GM23338 (cell line): ENCODE measurements around the gene VAT1. TPM values are rescaled to one million over a fixed set of nuclear protein-coding genes. Genes with fewer than 3 reads are reported as not detected.

Experiments
- ATAC-seq: fragments of 200-7000 bp; cut with Tn5 transposase; 3 replicates; pipeline ENCODE4 v1.9.1; 2020
- DNase-seq: peaks from one replicate; pipeline ENCODE4 v3.0.0-alpha.2; 2015; ENCODE audit warnings: low spot score
- H2AFZ ChIP-seq: fragments of 200-600 bp; sonication (generic); 2 replicates; pipeline ENCODE4 v1.8.0; 2016; ENCODE audit warnings: antibody characterized with exemption, mild to moderate bottlenecking, moderate library complexity
- H3F3A ChIP-seq: fragments of 200-600 bp; sonication (generic); replicated peaks from 2 replicates; pipeline ENCODE4 v1.8.0; 2017; ENCODE audit warnings: antibody characterized with exemption, mixed run types, low read depth
- H3K27ac ChIP-seq: fragments of 200-600 bp; sonication (generic); 2 replicates; pipeline ENCODE4 v1.6.1; 2016; ENCODE audit warnings: low read depth
- H3K27me3 ChIP-seq: fragments of 200-600 bp; sonication (generic); 2 replicates; pipeline ENCODE4 v1.8.0; 2016; ENCODE audit warnings: mild to moderate bottlenecking, mixed run types, moderate library complexity; ENCODE audit not compliant: insufficient read depth
- H3K36me3 ChIP-seq: fragments of 200-600 bp; sonication (generic); 2 replicates; pipeline ENCODE4 v1.8.0; 2016; ENCODE audit warnings: mild to moderate bottlenecking; ENCODE audit not compliant: insufficient read depth
- H3K4me1 ChIP-seq: fragments of 200-600 bp; sonication (generic); 2 replicates; pipeline ENCODE4 v1.8.0; 2016; ENCODE audit warnings: mild to moderate bottlenecking, moderate library complexity; ENCODE audit not compliant: insufficient read depth
- H3K4me2 ChIP-seq: fragments of 200-600 bp; sonication (generic); 2 replicates; pipeline ENCODE4 v1.7.1; 2017; ENCODE audit warnings: mixed run types
- H3K4me3 ChIP-seq: fragments of 200-600 bp; sonication (generic); 2 replicates; pipeline ENCODE4 v1.6.1; 2016; ENCODE audit warnings: mixed run types
- H3K79me2 ChIP-seq: fragments of 200-600 bp; sonication (generic); replicated peaks from 2 replicates; pipeline ENCODE4 v1.8.0; 2017; ENCODE audit warnings: mild to moderate bottlenecking; ENCODE audit not compliant: insufficient read depth
- H3K9me2 ChIP-seq: fragments of 200-600 bp; sonication (generic); 2 replicates; pipeline ENCODE4 v1.8.0; 2017; ENCODE audit not compliant: insufficient read depth
- H4K20me1 ChIP-seq: fragments of 200-600 bp; sonication (generic); replicated peaks from 2 replicates; pipeline ENCODE4 v1.8.0; 2017; ENCODE audit warnings: mild to moderate bottlenecking; ENCODE audit not compliant: insufficient read depth
- H3K27ac Mint-ChIP-seq: 2 replicates; pipeline ENCODE4 v1.8.0; 2020; ENCODE audit warnings: inconsistent platforms, mild to moderate bottlenecking, moderate library complexity, mixed read lengths
- H3K27me3 Mint-ChIP-seq: 3 replicates; pipeline ENCODE4 v1.8.0; 2022; ENCODE audit warnings: low read depth, mild to moderate bottlenecking, moderate library complexity, mixed read lengths, inconsistent platforms; ENCODE audit not compliant: insufficient read depth, poor library complexity
- H3K36me3 Mint-ChIP-seq: 3 replicates; pipeline ENCODE4 v1.8.0; 2021; ENCODE audit warnings: low read depth, mild to moderate bottlenecking, inconsistent platforms, moderate library complexity, mixed read lengths
- H3K4me1 Mint-ChIP-seq: 3 replicates; pipeline ENCODE4 v1.8.0; 2020; ENCODE audit warnings: mild to moderate bottlenecking, inconsistent platforms, mixed read lengths
- H3K4me3 Mint-ChIP-seq: 3 replicates; pipeline ENCODE4 v1.8.0; 2021; ENCODE audit warnings: moderate library complexity, mild to moderate bottlenecking, inconsistent platforms, mixed read lengths
- H3K9me3 Mint-ChIP-seq: 3 replicates; pipeline ENCODE4 v1.8.0; 2020; ENCODE audit warnings: moderate library complexity, mild to moderate bottlenecking, inconsistent platforms, mixed read lengths
- CREB1 ChIP-seq: fragments of 250-450 bp; sonication (Bioruptor Pico); IDR thresholded peaks from 2 replicates; pipeline ENCODE4 v1.5.0; 2020; ENCODE audit warnings: low read depth, mild to moderate bottlenecking, moderate library complexity
- CTCF ChIP-seq, 2 experiments: fragments of 200-600 bp in 1 of 2; sonication (generic) in 1 of 2; conservative IDR thresholded peaks; 2 replicates each; pipeline versions ENCODE4 v1.5.1 to v1.6.1; 2016 to 2017; ENCODE audit warnings: antibody characterized with exemption in 2 of 2, low read depth in 2 of 2, mild to moderate bottlenecking in 2 of 2, moderate library complexity in 1 of 2
- NANOG ChIP-seq: IDR thresholded peaks from 2 replicates; pipeline ENCODE4 v1.6.1; 2016; ENCODE audit warnings: antibody characterized with exemption, borderline replicate concordance
- POLR2AphosphoS5 ChIP-seq: IDR thresholded peaks from 2 replicates; pipeline ENCODE4 v1.6.1; 2016; ENCODE audit warnings: antibody characterized with exemption, low read depth
- STAT1 ChIP-seq: IDR thresholded peaks from one replicate; pipeline ENCODE4 v1.6.1; 2016; ENCODE audit warnings: antibody characterized with exemption; ENCODE audit not compliant: unreplicated experiment
- ZNF331 ChIP-seq: fragments of 250-450 bp; sonication (Bioruptor Pico); IDR thresholded peaks from 2 replicates; pipeline ENCODE4 v1.5.0; 2020; ENCODE audit warnings: low read depth, mild to moderate bottlenecking, moderate library complexity
- polyA plus RNA-seq: library from polyadenylated mRNA; unstranded; fragments of >200 nt; fragmentation: Nextera tagmentation; extraction: Ambion mirVana; gene quantifications from 2 replicates; pipeline ENCODE4 v1.2.1, GENCODE V29; 2016
- total RNA-seq: library from RNA; depleted of rRNA; stranded (reverse); fragments of >200 nt; shearing (Covaris generic); gene quantifications from 2 replicates; pipeline ENCODE4 v1.2.3, GENCODE V29; 2014
- TF ChIP-seq, protein P1 (sequence below): IDR thresholded peaks from one replicate; pipeline ENCODE4 v1.6.1; 2018; ENCODE audit warnings: antibody characterized with exemption; ENCODE audit not compliant: unreplicated experiment
- TF ChIP-seq, protein P2 (sequence below): IDR thresholded peaks from 2 replicates; pipeline ENCODE4 v1.6.1; 2016; ENCODE audit warnings: antibody characterized with exemption
- TF ChIP-seq, protein P3 (sequence below): fragments of 250-450 bp; sonication (Bioruptor Pico); IDR thresholded peaks from 2 replicates; pipeline ENCODE4 v1.5.0; 2020; ENCODE audit warnings: mild to moderate bottlenecking, moderate library complexity

VAT1 gene
- total and polyA plus RNA-seq, 2 experiments from 2014 or later = 233 to 300 TPM

- Histone ChIP-seq H3K9me2 (no peaks in the 10 kb centered on the region), H4K20me1 (peaks cover 32% of the 10 kb centered on the region), H3K27me3 (no peaks in the 10 kb centered on the region), H3K79me2 (peaks cover 21% of the 10 kb centered on the region), H3K4me3 (peak within 1 kb of the TSS; percentile 73), H2AFZ (peak within 1 kb of the TSS; percentile 74; the same call in 1 of the 2 replicates), H3K27ac (peak within 1 kb of the TSS; percentile 88), H3K4me1 (peaks cover 13% of the 10 kb centered on the region), H3F3A (peaks cover 50% of the 10 kb centered on the region), H3K36me3 (peaks cover 43% of the 10 kb centered on the region), H3K4me2 (peak within 1 kb of the TSS; percentile 99)
- Mint-ChIP-seq H3K27ac (peak within 1 kb of the TSS; percentile 99), H3K4me1 (peaks cover 15% of the 10 kb centered on the region), H3K4me3 (peak within 1 kb of the TSS; percentile 98), H3K9me3 (no peaks in the 10 kb centered on the region), H3K27me3 (peaks cover 23% of the 10 kb centered on the region), H3K36me3 (peaks cover 58% of the 10 kb centered on the region)
- ATAC-seq (peak; percentile 94), DNase-seq (peak; percentile 100)
- TF ChIP-seq POLR2AphosphoS5 (peak; percentile 78), CTCF (conservative IDR thresholded peaks at IDR 0.05; ENCODE audit: low read depth in 2 of 2) (peak; percentile 75 to 78), ZNF331 (CRISPR knock-in tag) (no peak), STAT1 (no peak), CREB1 (CRISPR knock-in tag) (peak; percentile 95), NANOG (peak; percentile 26; the same call in 1 of the 2 replicates)
- TF ChIP-seq, protein P1, sequence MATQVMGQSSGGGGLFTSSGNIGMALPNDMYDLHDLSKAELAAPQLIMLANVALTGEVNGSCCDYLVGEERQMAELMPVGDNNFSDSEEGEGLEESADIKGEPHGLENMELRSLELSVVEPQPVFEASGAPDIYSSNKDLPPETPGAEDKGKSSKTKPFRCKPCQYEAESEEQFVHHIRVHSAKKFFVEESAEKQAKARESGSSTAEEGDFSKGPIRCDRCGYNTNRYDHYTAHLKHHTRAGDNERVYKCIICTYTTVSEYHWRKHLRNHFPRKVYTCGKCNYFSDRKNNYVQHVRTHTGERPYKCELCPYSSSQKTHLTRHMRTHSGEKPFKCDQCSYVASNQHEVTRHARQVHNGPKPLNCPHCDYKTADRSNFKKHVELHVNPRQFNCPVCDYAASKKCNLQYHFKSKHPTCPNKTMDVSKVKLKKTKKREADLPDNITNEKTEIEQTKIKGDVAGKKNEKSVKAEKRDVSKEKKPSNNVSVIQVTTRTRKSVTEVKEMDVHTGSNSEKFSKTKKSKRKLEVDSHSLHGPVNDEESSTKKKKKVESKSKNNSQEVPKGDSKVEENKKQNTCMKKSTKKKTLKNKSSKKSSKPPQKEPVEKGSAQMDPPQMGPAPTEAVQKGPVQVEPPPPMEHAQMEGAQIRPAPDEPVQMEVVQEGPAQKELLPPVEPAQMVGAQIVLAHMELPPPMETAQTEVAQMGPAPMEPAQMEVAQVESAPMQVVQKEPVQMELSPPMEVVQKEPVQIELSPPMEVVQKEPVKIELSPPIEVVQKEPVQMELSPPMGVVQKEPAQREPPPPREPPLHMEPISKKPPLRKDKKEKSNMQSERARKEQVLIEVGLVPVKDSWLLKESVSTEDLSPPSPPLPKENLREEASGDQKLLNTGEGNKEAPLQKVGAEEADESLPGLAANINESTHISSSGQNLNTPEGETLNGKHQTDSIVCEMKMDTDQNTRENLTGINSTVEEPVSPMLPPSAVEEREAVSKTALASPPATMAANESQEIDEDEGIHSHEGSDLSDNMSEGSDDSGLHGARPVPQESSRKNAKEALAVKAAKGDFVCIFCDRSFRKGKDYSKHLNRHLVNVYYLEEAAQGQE = no peak
- TF ChIP-seq, protein P2, sequence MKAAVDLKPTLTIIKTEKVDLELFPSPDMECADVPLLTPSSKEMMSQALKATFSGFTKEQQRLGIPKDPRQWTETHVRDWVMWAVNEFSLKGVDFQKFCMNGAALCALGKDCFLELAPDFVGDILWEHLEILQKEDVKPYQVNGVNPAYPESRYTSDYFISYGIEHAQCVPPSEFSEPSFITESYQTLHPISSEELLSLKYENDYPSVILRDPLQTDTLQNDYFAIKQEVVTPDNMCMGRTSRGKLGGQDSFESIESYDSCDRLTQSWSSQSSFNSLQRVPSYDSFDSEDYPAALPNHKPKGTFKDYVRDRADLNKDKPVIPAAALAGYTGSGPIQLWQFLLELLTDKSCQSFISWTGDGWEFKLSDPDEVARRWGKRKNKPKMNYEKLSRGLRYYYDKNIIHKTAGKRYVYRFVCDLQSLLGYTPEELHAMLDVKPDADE = peak; percentile 94
- TF ChIP-seq, protein P3, sequence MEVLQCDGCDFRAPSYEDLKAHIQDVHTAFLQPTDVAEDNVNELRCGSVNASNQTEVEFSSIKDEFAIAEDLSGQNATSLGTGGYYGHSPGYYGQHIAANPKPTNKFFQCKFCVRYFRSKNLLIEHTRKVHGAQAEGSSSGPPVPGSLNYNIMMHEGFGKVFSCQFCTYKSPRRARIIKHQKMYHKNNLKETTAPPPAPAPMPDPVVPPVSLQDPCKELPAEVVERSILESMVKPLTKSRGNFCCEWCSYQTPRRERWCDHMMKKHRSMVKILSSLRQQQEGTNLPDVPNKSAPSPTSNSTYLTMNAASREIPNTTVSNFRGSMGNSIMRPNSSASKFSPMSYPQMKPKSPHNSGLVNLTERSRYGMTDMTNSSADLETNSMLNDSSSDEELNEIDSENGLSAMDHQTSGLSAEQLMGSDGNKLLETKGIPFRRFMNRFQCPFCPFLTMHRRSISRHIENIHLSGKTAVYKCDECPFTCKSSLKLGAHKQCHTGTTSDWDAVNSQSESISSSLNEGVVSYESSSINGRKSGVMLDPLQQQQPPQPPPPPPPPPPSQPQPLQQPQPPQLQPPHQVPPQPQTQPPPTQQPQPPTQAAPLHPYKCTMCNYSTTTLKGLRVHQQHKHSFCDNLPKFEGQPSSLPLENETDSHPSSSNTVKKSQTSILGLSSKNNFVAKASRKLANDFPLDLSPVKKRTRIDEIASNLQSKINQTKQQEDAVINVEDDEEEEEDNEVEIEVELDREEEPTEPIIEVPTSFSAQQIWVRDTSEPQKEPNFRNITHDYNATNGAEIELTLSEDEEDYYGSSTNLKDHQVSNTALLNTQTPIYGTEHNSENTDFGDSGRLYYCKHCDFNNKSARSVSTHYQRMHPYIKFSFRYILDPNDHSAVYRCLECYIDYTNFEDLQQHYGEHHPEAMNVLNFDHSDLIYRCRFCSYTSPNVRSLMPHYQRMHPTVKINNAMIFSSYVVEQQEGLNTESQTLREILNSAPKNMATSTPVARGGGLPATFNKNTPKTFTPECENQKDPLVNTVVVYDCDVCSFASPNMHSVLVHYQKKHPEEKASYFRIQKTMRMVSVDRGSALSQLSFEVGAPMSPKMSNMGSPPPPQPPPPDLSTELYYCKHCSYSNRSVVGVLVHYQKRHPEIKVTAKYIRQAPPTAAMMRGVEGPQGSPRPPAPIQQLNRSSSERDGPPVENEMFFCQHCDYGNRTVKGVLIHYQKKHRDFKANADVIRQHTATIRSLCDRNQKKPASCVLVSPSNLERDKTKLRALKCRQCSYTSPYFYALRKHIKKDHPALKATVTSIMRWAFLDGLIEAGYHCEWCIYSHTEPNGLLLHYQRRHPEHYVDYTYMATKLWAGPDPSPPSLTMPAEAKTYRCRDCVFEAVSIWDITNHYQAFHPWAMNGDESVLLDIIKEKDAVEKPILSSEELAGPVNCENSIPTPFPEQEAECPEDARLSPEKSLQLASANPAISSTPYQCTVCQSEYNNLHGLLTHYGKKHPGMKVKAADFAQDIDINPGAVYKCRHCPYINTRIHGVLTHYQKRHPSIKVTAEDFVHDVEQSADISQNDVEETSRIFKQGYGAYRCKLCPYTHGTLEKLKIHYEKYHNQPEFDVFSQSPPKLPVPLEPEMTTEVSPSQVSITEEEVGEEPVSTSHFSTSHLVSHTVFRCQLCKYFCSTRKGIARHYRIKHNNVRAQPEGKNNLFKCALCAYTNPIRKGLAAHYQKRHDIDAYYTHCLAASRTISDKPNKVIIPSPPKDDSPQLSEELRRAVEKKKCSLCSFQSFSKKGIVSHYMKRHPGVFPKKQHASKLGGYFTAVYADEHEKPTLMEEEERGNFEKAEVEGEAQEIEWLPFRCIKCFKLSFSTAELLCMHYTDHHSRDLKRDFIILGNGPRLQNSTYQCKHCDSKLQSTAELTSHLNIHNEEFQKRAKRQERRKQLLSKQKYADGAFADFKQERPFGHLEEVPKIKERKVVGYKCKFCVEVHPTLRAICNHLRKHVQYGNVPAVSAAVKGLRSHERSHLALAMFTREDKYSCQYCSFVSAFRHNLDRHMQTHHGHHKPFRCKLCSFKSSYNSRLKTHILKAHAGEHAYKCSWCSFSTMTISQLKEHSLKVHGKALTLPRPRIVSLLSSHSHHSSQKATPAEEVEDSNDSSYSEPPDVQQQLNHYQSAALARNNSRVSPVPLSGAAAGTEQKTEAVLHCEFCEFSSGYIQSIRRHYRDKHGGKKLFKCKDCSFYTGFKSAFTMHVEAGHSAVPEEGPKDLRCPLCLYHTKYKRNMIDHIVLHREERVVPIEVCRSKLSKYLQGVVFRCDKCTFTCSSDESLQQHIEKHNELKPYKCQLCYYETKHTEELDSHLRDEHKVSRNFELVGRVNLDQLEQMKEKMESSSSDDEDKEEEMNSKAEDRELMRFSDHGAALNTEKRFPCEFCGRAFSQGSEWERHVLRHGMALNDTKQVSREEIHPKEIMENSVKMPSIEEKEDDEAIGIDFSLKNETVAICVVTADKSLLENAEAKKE (CRISPR knock-in tag) = no peak
Measured at GRCh38 chr17:42997984-42998938, 23.9 kb downstream of the VAT1 start, which contains the start of gene RPL27. Gene RPL27, plus strand, starts transcription at chr17:42998419. Its CDS starts 332 bp downstream, at chr17:42998751.
